GM21515 (cell line): Measurements from ENCODE around the gene UBTD1.

ENCODE experiments used
- ATAC-seq: cut with Tn5 transposase; IDR thresholded peaks from one replicate; pipeline ENCODE4 v1.9.1; 2021; ENCODE audit not compliant: unreplicated experiment

Gene UBTD1

GRCh38 chr10:97481071-97481470, 17.7 kb upstream of the UBTD1 start:
- ATAC-seq: no peak

GRCh38 chr10:97482381-97482780, 16.3 kb upstream of the UBTD1 start:
- no peak for ATAC-seq

GRCh38 chr10:97483506-97483905, 15.2 kb upstream of the UBTD1 start:
- ATAC-seq: no peak

GRCh38 chr10:97483921-97484320, 14.8 kb upstream of the UBTD1 start:
- ATAC-seq: no peak

- ATAC-seq: no peak
These were observed 13.0 kb upstream of the UBTD1 start for GRCh38 chr10:97485647-97486281.

- ATAC-seq: no peak
These were observed 8.1 kb upstream of the UBTD1 start for GRCh38 chr10:97490592-97490991.

GRCh38 chr10:97494151-97494550, 4.6 kb upstream of the UBTD1 start:
- no peak for ATAC-seq

GRCh38 chr10:97494863-97495506, 3.7 kb upstream of the UBTD1 start:
- no peak for ATAC-seq

- peak; percentile 35 for ATAC-seq
These were observed 1.1 kb upstream of the UBTD1 start for GRCh38 chr10:97497572-97498075.

- ATAC-seq: peak; percentile 94
These were observed 466 bp upstream of the UBTD1 start, which contains the start of gene MMS19 for GRCh38 chr10:97498076-97498840. MMS19 (minus strand) TSS chr10:97498422; CDS start chr10:97498384, 38 bp downstream.

- no peak for ATAC-seq
These were observed 1.0 kb downstream of the UBTD1 start for GRCh38 chr10:97499561-97500296.

GRCh38 chr10:97500297-97500575, 1.5 kb downstream of the UBTD1 start:
- ATAC-seq: no peak

GRCh38 chr10:97502916-97503315, 4.2 kb downstream of the UBTD1 start:
- no peak for ATAC-seq

- no peak for ATAC-seq
These were observed 4.7 kb downstream of the UBTD1 start for GRCh38 chr10:97503406-97503805.

GRCh38 chr10:97505152-97505551, 6.4 kb downstream of the UBTD1 start:
- ATAC-seq: no peak

- ATAC-seq: no peak
These were observed 7.7 kb downstream of the UBTD1 start for GRCh38 chr10:97506199-97506991.

- no peak for ATAC-seq
These were observed 9.6 kb downstream of the UBTD1 start for GRCh38 chr10:97508342-97508741.

GRCh38 chr10:97509120-97509680, 10.5 kb downstream of the UBTD1 start:
- no peak for ATAC-seq

GRCh38 chr10:97510686-97511085, 12.0 kb downstream of the UBTD1 start:
- ATAC-seq: no peak

GRCh38 chr10:97511711-97512440, 13.2 kb downstream of the UBTD1 start:
- no peak for ATAC-seq
